SU-DHL-6 (cell line): ENCODE data around the gene TBC1D3I.
"Not testable (repeated sequence)": the region's sequence is repeated elsewhere in the genome, so short reads cannot be mapped to it uniquely, and the experiment has no call there.

Experiments used
- EZH2phosphoT487 ChIP-seq: fragments of 200-600 bp; sonication (generic), shearing (Covaris generic); conservative IDR thresholded peaks from 2 replicates; pipeline ENCODE4 v1.6.1; 2018; ENCODE audit warnings: mild to moderate bottlenecking, antibody characterized with exemption, low read length, moderate library complexity, mixed read lengths
- TF ChIP-seq, protein P1 (sequence below): fragments of 200-600 bp; sonication (generic); IDR thresholded peaks from one replicate; pipeline ENCODE4 v1.5.1; 2017; ENCODE audit warnings: antibody characterized with exemption, mild to moderate bottlenecking, low read length, moderate library complexity; ENCODE audit not compliant: insufficient read depth, poor library complexity, severe bottlenecking

GRCh38 chr17:36221581-36222100, 42.7 kb downstream of the TBC1D3I start:
- TF ChIP-seq, protein P1, sequence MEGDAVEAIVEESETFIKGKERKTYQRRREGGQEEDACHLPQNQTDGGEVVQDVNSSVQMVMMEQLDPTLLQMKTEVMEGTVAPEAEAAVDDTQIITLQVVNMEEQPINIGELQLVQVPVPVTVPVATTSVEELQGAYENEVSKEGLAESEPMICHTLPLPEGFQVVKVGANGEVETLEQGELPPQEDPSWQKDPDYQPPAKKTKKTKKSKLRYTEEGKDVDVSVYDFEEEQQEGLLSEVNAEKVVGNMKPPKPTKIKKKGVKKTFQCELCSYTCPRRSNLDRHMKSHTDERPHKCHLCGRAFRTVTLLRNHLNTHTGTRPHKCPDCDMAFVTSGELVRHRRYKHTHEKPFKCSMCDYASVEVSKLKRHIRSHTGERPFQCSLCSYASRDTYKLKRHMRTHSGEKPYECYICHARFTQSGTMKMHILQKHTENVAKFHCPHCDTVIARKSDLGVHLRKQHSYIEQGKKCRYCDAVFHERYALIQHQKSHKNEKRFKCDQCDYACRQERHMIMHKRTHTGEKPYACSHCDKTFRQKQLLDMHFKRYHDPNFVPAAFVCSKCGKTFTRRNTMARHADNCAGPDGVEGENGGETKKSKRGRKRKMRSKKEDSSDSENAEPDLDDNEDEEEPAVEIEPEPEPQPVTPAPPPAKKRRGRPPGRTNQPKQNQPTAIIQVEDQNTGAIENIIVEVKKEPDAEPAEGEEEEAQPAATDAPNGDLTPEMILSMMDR, result not testable (repeated sequence)
- not testable (repeated sequence) for TF ChIP-seq EZH2phosphoT487
